Astrocyte (in vitro differentiated cells and primary cell): ENCODE data around the gene AKNAD1. TPM values are rescaled to one million over a fixed set of nuclear protein-coding genes. Genes with fewer than 3 reads are reported as not detected.

Source experiments
- DNase-seq: peaks from one replicate; pipeline ENCODE4 v3.0.0-alpha.2; 2010; ENCODE audit warnings: low read depth
- FAIRE-seq: peaks from 2 replicates; lab custom pipeline; 2011; peaks lifted over from hg19 to GRCh38; lab: Jason Lieb, UNC
- H2AFZ ChIP-seq: 2 replicates; pipeline ENCODE4 v1.6.0; 2012; ENCODE audit warnings: low read depth, low read length, inconsistent platforms
- H3K27ac ChIP-seq: 2 replicates; pipeline ENCODE4 v1.5.1; 2011; ENCODE audit warnings: low read depth, low read length, inconsistent platforms
- H3K27me3 ChIP-seq: 2 replicates; pipeline ENCODE4 v1.6.0; 2011; ENCODE audit warnings: low read length, inconsistent platforms; ENCODE audit not compliant: insufficient read depth
- H3K36me3 ChIP-seq: 2 replicates; pipeline ENCODE4 v1.5.1; 2011; ENCODE audit warnings: low read length, inconsistent platforms; ENCODE audit not compliant: insufficient read depth
- H3K4me1 ChIP-seq: 2 replicates; pipeline ENCODE4 v1.5.1; 2011; ENCODE audit warnings: low read length, inconsistent platforms; ENCODE audit not compliant: insufficient read depth
- H3K4me2 ChIP-seq: 2 replicates; pipeline ENCODE4 v1.6.0; 2012; ENCODE audit warnings: low read length, inconsistent platforms
- H3K4me3 ChIP-seq: 2 replicates; pipeline ENCODE4 v1.5.1; 2011; ENCODE audit warnings: low read depth, mild to moderate bottlenecking, low read length, inconsistent platforms; ENCODE audit not compliant: insufficient read depth
- H3K79me2 ChIP-seq: 2 replicates; pipeline ENCODE4 v1.6.0; 2012; ENCODE audit warnings: mild to moderate bottlenecking, low read length, inconsistent platforms; ENCODE audit not compliant: insufficient read depth
- H3K9ac ChIP-seq: 2 replicates; pipeline ENCODE4 v1.6.0; 2012; ENCODE audit warnings: mild to moderate bottlenecking, low read length, inconsistent platforms
- H3K9me3 ChIP-seq: 2 replicates; pipeline ENCODE4 v1.5.1; 2012; ENCODE audit warnings: low read depth, mild to moderate bottlenecking, low read length, inconsistent platforms; ENCODE audit not compliant: insufficient read depth
- H4K20me1 ChIP-seq: 2 replicates; pipeline ENCODE4 v1.6.0; 2012; ENCODE audit warnings: low read length, inconsistent platforms; ENCODE audit not compliant: insufficient read depth
- H3K27ac Mint-ChIP-seq: one replicate; pipeline ENCODE4 v1.8.0; 2021; ENCODE audit warnings: mild to moderate bottlenecking, mixed read lengths; ENCODE audit not compliant: unreplicated experiment
- H3K27me3 Mint-ChIP-seq: one replicate; pipeline ENCODE4 v1.8.0; 2021; ENCODE audit warnings: low read depth, mixed read lengths; ENCODE audit not compliant: unreplicated experiment
- H3K36me3 Mint-ChIP-seq: one replicate; pipeline ENCODE4 v1.8.0; 2021; ENCODE audit warnings: low read depth, mixed read lengths; ENCODE audit not compliant: unreplicated experiment
- H3K4me1 Mint-ChIP-seq: one replicate; pipeline ENCODE4 v1.8.0; 2021; ENCODE audit warnings: low read depth, mixed read lengths; ENCODE audit not compliant: unreplicated experiment
- H3K4me3 Mint-ChIP-seq: one replicate; pipeline ENCODE4 v1.8.0; 2021; ENCODE audit warnings: mild to moderate bottlenecking, moderate library complexity, mixed read lengths; ENCODE audit not compliant: unreplicated experiment
- H3K9me3 Mint-ChIP-seq: one replicate; pipeline ENCODE4 v1.8.0; 2021; ENCODE audit warnings: mild to moderate bottlenecking, mixed read lengths; ENCODE audit not compliant: unreplicated experiment
- CTCF ChIP-seq: IDR thresholded peaks from 2 replicates; pipeline ENCODE4 v1.5.1; 2011; ENCODE audit warnings: low read depth, mild to moderate bottlenecking, inconsistent platforms, low read length, moderate library complexity; ENCODE audit not compliant: insufficient read depth
- EZH2 ChIP-seq: IDR thresholded peaks from 2 replicates; pipeline ENCODE4 v1.6.1; 2012; ENCODE audit warnings: mild to moderate bottlenecking, low read length, inconsistent platforms; ENCODE audit not compliant: insufficient read depth
- total RNA-seq: library from RNA; stranded (reverse); gene quantifications from 2 replicates; pipeline ENCODE4 v1.2.1, GENCODE V29; 2021

The AKNAD1 gene
- total RNA-seq, 1 donor from 2014 or later, result not detected

- DNase-seq (no peak), FAIRE-seq (no peak)
- H2AFZ ChIP-seq, result no peak overlapping the region
- no peaks in the 10 kb centered on the region for H3K9me3 Mint-ChIP-seq
- H3K27me3 Mint-ChIP-seq, result no peaks in the 10 kb centered on the region
- H3K9ac ChIP-seq, result no peak overlapping the region
- TF ChIP-seq CTCF, result no peak
- no peak for TF ChIP-seq EZH2
- H3K4me2 ChIP-seq, result no peak overlapping the region
- no peaks in the 10 kb centered on the region for H3K4me1 ChIP-seq
- H3K36me3 ChIP-seq, result peaks cover 14% of the 10 kb centered on the region
- no peak overlapping the region for H3K27ac Mint-ChIP-seq
- no peaks in the 10 kb centered on the region for H3K27me3 ChIP-seq
- H3K36me3 Mint-ChIP-seq, result peaks cover 9% of the 10 kb centered on the region
- no peak overlapping the region for H3K4me3 Mint-ChIP-seq
- peaks cover 7% of the 10 kb centered on the region for H3K79me2 ChIP-seq
- no peaks in the 10 kb centered on the region for H3K4me1 Mint-ChIP-seq
- no peak overlapping the region for H3K27ac ChIP-seq
- H4K20me1 ChIP-seq, result peaks cover 11% of the 10 kb centered on the region
- no peaks in the 10 kb centered on the region for H3K9me3 ChIP-seq
- no peak overlapping the region for H3K4me3 ChIP-seq
Measured at GRCh38 chr1:108767708-108768107, 89.2 kb downstream of the AKNAD1 start.

DNA sequence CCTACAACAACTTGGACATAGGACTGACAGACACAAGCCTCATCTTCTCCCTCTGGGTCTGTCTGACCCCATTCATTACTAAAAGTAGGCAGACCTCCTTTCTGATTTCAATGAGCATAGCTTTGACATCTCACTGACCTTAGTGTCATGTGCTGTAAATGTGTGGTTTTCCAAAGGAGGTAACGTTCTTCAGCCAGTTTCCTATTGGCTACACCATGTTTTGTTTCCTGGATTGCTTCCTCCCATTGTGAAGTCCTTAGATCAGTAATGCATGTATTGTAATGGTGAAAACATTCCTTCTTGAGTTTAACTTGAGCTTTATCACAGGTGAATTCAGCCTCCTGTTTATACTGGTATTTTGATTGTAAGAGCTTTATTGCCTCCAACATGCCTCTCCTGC lies 89.8 kb downstream of the AKNAD1 start:
- Mint-ChIP-seq H3K4me3 (no peak overlapping the region), H3K9me3 (no peaks in the 10 kb centered on the region), H3K4me1 (no peaks in the 10 kb centered on the region), H3K27ac (peak overlapping the region; percentile 22), H3K27me3 (no peaks in the 10 kb centered on the region), H3K36me3 (peaks cover 9% of the 10 kb centered on the region)
- TF ChIP-seq CTCF (no peak), EZH2 (no peak)
- H3K27me3 ChIP-seq, result no peaks in the 10 kb centered on the region
- no peak overlapping the region for H2AFZ ChIP-seq
- DNase-seq (no peak), FAIRE-seq (no peak)
- H3K27ac ChIP-seq, result no peak overlapping the region
- H3K9me3 ChIP-seq, result no peaks in the 10 kb centered on the region
- H3K4me3 ChIP-seq, result no peak overlapping the region
- H4K20me1 ChIP-seq, result peaks cover 11% of the 10 kb centered on the region
- H3K79me2 ChIP-seq, result peaks cover 7% of the 10 kb centered on the region
- H3K9ac ChIP-seq, result no peak overlapping the region
- no peaks in the 10 kb centered on the region for H3K4me1 ChIP-seq
- H3K36me3 ChIP-seq, result peaks cover 15% of the 10 kb centered on the region
- H3K4me2 ChIP-seq, result no peak overlapping the region

Other genes starting within 250 kb of the AKNAD1 start
- 2.2 and 2.5 TPM in 2 replicates for gene HENMT1, start 196.0 kb downstream of the AKNAD1 start, total RNA-seq
- gene PRPF38B, start 164.8 kb downstream of the AKNAD1 start, total RNA-seq, result 31.9 and 36.9 TPM in 2 replicates
- gene FNDC7, start 144.2 kb downstream of the AKNAD1 start, total RNA-seq, result 0.20 TPM in 1 of 2 replicates, not detected in the other
- gene STXBP3, start 110.4 kb downstream of the AKNAD1 start, total RNA-seq, result 38.9 and 48.5 TPM in 2 replicates
- gene GPSM2, start 19.9 kb upstream of the AKNAD1 start, total RNA-seq, result 2.8 and 3.1 TPM in 2 replicates
- gene CLCC1, start 106.4 kb upstream of the AKNAD1 start, total RNA-seq, result 28.2 and 33.5 TPM in 2 replicates
- gene WDR47, start 185.0 kb upstream of the AKNAD1 start, total RNA-seq, result 32.8 and 34.2 TPM in 2 replicates
- gene TAF13, start 218.9 kb upstream of the AKNAD1 start, total RNA-seq, result 126 and 143 TPM in 2 replicates
- 31.9 and 33.6 TPM in 2 replicates for gene TMEM167B, start 233.7 kb upstream of the AKNAD1 start, total RNA-seq